Esophagus squamous epithelium (tissue), 5 donors: ENCODE results near the gene C7. TPM values are rescaled to one million over a fixed set of nuclear protein-coding genes. Genes with fewer than 3 reads are reported as not detected.

Experiments
- DNase-seq: peaks from one replicate; lab custom pipeline; 2025; lab: John Stamatoyannopoulos, UW
- H3K27ac ChIP-seq, 4 donors: fragments of 200-600 bp; sonication (generic); one replicate each; pipeline ENCODE4 v1.5.1; 2016 to 2019; ENCODE audit warnings: mild to moderate bottlenecking in 1 of 4
- H3K27me3 ChIP-seq, 4 donors: fragments of 200-600 bp; sonication (generic); 1 replicate in 3 of 4; 2 replicates in 1 of 4; pipeline versions ENCODE4 v1.5.1 to v1.6.0; 2017 to 2021; ENCODE audit warnings: antibody characterized with exemption in 1 of 4
- H3K36me3 ChIP-seq, 3 donors: fragments of 200-600 bp; sonication (generic); one replicate each; pipeline ENCODE4 v1.5.1; 2016 to 2019
- H3K4me1 ChIP-seq, 3 donors: fragments of 200-600 bp; sonication (generic); one replicate each; pipeline ENCODE4 v1.5.1; 2017 to 2019
- H3K4me3 ChIP-seq, 4 donors: fragments of 200-600 bp; sonication (generic); 1 replicate in 3 of 4; 2 replicates in 1 of 4; pipeline ENCODE4 v1.5.1; 2016 to 2019; ENCODE audit warnings: mild to moderate bottlenecking in 2 of 4, moderate library complexity in 1 of 4
- H3K9me3 ChIP-seq, 3 donors: fragments of 200-600 bp; sonication (generic); one replicate each; pipeline ENCODE4 v1.5.1; 2016 to 2019
- POLR2A ChIP-seq, 4 donors: fragments of 450-650 bp; IDR thresholded peaks; one replicate each; pipeline ENCODE4 v1.6.1; 2017; ENCODE audit warnings: antibody characterized with exemption in 4 of 4, mild to moderate bottlenecking in 4 of 4, moderate library complexity in 3 of 4
- WGBS, 2 donors: methylation state at CpG; one replicate each; pipeline ENCODE4 v1.1.5; 2018; 5-methylcytosine and 5-hydroxymethylcytosine counted together
- intact Hi-C: fragments of 100-400 bp; cut with DNase I; formaldehyde crosslinking; loops from one replicate; pipeline ENCODE4 v1.15.0; 2022
- total RNA-seq, 4 donors: library from RNA; depleted of rRNA; stranded (reverse); fragments of >200 nt; gene quantifications; one replicate each; pipeline ENCODE4 v1.1.0, GENCODE V29; 2016
- TF ChIP-seq, protein P1 (sequence below), 6 experiments: fragments of 450-650 bp in 4 of 6; fragments of 200-600 bp in 2 of 6; sonication (generic) in 2 of 6; IDR thresholded peaks; one replicate each; pipeline ENCODE4 v1.5.1; 2016 to 2019; ENCODE audit warnings: antibody characterized with exemption in 6 of 6, mild to moderate bottlenecking in 4 of 6, moderate library complexity in 4 of 6
- donor health status: DM: yes; HTN: yes; CAD: no.

The C7 gene
- total RNA-seq, 4 donors from 2014 or later = 8.2 to 245 (median 108) TPM

DNA sequence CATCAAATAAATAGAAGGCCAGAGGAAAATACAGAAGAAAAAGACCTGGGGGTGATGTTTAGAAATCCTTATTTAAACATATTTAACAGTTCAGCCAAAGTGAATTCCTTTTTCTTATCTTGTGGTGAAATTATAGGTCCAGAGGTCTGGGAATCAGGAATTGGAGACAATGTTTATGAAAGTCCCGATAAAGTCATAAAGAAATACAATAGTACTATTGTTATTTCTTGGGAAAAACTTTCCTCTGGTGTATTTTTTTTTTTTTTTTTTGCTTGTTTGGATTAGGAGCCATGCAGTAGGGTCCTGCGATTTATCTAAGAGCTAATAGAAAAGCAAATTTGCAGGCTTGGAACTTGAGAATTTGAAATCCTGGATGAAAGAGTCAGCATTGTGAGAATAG lies 426 bp downstream of the C7 start:
- no peaks in the 10 kb centered on the region for H3K27me3 ChIP-seq
- intact Hi-C loops = no loop called here
- 46 to 62% methylated on average over 2 of the region's 2 CpGs for WGBS, 2 donors
- no peaks in the 10 kb centered on the region for H3K9me3 ChIP-seq
- peak overlapping the region in 3 of 4 donors; percentile 12 to 54 (median 28) for H3K4me3 ChIP-seq
- peaks cover 0 to 23% (median 4%) of the 10 kb centered on the region in 3 donors for H3K4me1 ChIP-seq
- no peak overlapping the region for H3K27ac ChIP-seq
- DNase-seq = no peak
- no peaks in the 10 kb centered on the region for H3K36me3 ChIP-seq
- no peak for TF ChIP-seq POLR2A (IDR thresholded peaks at IDR 0.05)
- TF ChIP-seq, protein P1, sequence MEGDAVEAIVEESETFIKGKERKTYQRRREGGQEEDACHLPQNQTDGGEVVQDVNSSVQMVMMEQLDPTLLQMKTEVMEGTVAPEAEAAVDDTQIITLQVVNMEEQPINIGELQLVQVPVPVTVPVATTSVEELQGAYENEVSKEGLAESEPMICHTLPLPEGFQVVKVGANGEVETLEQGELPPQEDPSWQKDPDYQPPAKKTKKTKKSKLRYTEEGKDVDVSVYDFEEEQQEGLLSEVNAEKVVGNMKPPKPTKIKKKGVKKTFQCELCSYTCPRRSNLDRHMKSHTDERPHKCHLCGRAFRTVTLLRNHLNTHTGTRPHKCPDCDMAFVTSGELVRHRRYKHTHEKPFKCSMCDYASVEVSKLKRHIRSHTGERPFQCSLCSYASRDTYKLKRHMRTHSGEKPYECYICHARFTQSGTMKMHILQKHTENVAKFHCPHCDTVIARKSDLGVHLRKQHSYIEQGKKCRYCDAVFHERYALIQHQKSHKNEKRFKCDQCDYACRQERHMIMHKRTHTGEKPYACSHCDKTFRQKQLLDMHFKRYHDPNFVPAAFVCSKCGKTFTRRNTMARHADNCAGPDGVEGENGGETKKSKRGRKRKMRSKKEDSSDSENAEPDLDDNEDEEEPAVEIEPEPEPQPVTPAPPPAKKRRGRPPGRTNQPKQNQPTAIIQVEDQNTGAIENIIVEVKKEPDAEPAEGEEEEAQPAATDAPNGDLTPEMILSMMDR (IDR thresholded peaks at IDR 0.05) = no peak

DNA sequence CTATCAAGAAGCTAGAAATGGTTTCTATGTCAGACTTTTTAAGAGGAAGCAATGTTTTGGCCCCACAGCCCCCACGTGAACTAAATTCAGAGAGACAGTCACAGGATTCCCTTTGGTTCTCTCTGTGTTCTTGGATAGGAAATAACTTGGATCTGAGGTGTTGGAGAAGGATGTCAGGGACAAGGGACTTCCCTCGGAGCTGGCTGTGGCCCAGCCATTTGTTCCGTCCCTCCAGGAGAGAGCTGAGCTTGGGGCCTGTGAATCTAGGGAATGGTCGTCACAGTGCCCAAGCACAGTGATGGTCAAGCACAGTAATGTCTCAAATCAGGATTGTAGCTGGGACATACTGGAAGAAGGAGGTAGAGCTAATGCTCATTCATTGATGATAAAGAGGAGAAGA lies 2.0 kb downstream of the C7 start:
- H3K4me3 ChIP-seq = peak overlapping the region in 2 of 4 donors; percentile 28 to 54
- TF ChIP-seq POLR2A (IDR thresholded peaks at IDR 0.05) = no peak
- TF ChIP-seq, protein P1 (IDR thresholded peaks at IDR 0.05) = no peak
- peaks cover 0 to 9% (median 0%) of the 10 kb centered on the region in 3 donors for H3K4me1 ChIP-seq
- H3K36me3 ChIP-seq = no peaks in the 10 kb centered on the region
- H3K27ac ChIP-seq = no peak overlapping the region
- DNase-seq = no peak
- H3K27me3 ChIP-seq = no peaks in the 10 kb centered on the region
- no peaks in the 10 kb centered on the region for H3K9me3 ChIP-seq
- intact Hi-C loops = no loop called here
- 43 to 68% methylated on average over 4 of the region's 4 CpGs for WGBS, 2 donors

DNA sequence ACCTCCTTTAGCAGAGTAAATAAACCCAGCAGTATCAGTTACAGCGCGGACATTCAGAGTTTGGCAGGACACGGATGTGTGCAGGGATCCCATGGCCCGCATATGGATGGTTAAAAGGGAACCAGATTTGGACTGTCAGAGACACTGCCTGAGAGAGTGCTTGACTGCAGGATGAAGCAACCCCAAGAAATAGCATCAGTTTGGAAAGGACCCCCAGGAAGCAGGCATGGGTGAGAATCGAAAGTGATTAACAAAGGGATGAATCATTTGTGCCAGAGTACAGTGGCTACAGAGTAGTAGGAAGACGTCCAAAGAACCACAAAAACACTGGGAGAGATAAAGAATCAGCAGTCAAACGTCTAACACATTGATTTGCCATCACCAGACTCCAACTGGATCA lies 5.5 kb downstream of the C7 start:
- no peaks in the 10 kb centered on the region for H3K36me3 ChIP-seq
- DNase-seq = no peak
- H3K4me1 ChIP-seq = no peaks in the 10 kb centered on the region
- H3K27me3 ChIP-seq = no peaks in the 10 kb centered on the region
- no peaks in the 10 kb centered on the region for H3K9me3 ChIP-seq
- intact Hi-C loops = no loop called here
- H3K27ac ChIP-seq = peak overlapping the region in 1 of 4 donors; percentile 11
- TF ChIP-seq, protein P1 (IDR thresholded peaks at IDR 0.05) = no peak
- no peak for TF ChIP-seq POLR2A (IDR thresholded peaks at IDR 0.05)
- peak overlapping the region in 2 of 4 donors; percentile 3 to 37 for H3K4me3 ChIP-seq
- WGBS, 2 donors = 56 to 59% methylated on average over 7 of the region's 7 CpGs

DNA sequence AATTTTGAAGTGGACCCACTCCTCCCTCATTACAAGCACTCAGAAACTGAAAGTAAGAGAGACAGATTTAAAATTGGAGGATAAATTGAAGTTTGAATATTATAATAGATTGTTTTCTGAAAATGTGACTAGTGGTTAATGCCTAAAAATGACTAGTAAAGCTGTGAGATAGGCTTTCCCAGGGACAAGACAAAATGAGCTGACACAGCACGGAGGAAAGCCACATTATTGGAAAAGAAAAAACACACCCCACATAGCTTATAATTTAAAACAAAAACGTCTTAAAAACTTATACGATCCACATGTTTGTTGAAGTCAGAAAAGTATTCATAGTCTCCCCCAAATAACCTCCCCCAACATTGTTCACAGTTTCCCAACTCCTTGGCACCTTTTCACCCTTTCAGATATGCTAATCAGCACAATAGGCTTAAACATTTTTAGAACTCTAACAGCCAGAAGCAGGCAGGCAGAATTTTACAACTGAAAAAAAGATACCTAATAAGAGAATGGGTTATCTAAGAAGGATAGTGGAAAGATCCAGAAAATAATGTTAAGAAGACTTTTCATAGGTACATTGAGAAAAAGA lies 6.1 kb downstream of the C7 start:
- Histone ChIP-seq H3K36me3 (no peaks in the 10 kb centered on the region), H3K9me3 (no peaks in the 10 kb centered on the region), H3K4me3 (peak overlapping the region in 1 of 4 donors; percentile 37), H3K27ac (peak overlapping the region in 1 of 4 donors; percentile 11), H3K4me1 (no peaks in the 10 kb centered on the region), H3K27me3 (no peaks in the 10 kb centered on the region)
- intact Hi-C loops = no loop called here
- no peak for DNase-seq
- 39 to 45% methylated on average over 3 of the region's 3 CpGs for WGBS, 2 donors
- TF ChIP-seq, protein P1 (IDR thresholded peaks at IDR 0.05) = no peak
- TF ChIP-seq POLR2A (IDR thresholded peaks at IDR 0.05) = no peak

DNA sequence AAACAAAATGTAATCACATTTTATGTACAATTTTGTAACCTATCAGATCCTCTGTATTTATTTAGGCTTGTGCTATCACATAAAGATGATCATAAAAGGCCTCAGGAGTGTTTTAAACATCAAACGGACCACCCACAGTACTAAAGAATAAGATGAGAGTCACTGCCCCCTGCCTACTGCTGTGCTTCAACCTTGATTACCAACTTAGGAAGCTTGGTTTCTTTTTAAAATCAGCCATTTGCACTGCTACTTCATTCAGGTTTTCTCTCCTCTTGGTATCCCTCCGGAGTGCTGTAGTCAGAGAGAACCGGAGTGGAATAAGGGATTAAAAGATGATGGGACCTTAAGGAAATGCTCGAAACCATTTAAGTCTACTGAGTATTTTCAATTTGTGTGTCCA lies 6.9 kb downstream of the C7 start:
- 50 to 55% methylated on average over 4 of the region's 4 CpGs for WGBS, 2 donors
- no peaks in the 10 kb centered on the region for H3K4me1 ChIP-seq
- TF ChIP-seq POLR2A (IDR thresholded peaks at IDR 0.05) = no peak
- TF ChIP-seq, protein P1 (IDR thresholded peaks at IDR 0.05) = no peak

More for the DNA sequence above, 6.9 kb downstream of the C7 start:
- no peak for DNase-seq
- no peak overlapping the region for H3K4me3 ChIP-seq
- no peaks in the 10 kb centered on the region for H3K9me3 ChIP-seq
- intact Hi-C loops = no loop called here
- H3K36me3 ChIP-seq = no peaks in the 10 kb centered on the region
- H3K27me3 ChIP-seq = no peaks in the 10 kb centered on the region
- no peak overlapping the region for H3K27ac ChIP-seq
